GM12891 (cell line): ENCODE results near the gene TIGD2.

Source experiments
- POLR2A ChIP-seq: IDR thresholded peaks from 2 replicates; pipeline ENCODE4 v1.6.1; 2011; ENCODE audit warnings: low read depth, low read length, control low read depth
- POLR2AphosphoS5 ChIP-seq: IDR thresholded peaks from 2 replicates; pipeline ENCODE4 v1.6.1; 2011; ENCODE audit warnings: low read depth, low read length, control low read depth
- TAF1 ChIP-seq: IDR thresholded peaks from 2 replicates; pipeline ENCODE4 v1.6.1; 2011; ENCODE audit warnings: low read depth, low read length, control low read depth

- TF ChIP-seq TAF1 (no peak), POLR2AphosphoS5 (no peak), POLR2A (no peak)
Measured at GRCh38 chr4:89100853-89101252, 10.5 kb upstream of the TIGD2 start.
